CD4-positive, alpha-beta T cell treated with Interleukin-15 for 4 hours (primary cell): ENCODE data around the gene TRIM58.

Experiments used
- DNase-seq: peaks from one replicate; pipeline ENCODE4 v3.0.0-alpha.2; 2020; ENCODE audit warnings: low spot score

TRIM58 gene

DNA sequence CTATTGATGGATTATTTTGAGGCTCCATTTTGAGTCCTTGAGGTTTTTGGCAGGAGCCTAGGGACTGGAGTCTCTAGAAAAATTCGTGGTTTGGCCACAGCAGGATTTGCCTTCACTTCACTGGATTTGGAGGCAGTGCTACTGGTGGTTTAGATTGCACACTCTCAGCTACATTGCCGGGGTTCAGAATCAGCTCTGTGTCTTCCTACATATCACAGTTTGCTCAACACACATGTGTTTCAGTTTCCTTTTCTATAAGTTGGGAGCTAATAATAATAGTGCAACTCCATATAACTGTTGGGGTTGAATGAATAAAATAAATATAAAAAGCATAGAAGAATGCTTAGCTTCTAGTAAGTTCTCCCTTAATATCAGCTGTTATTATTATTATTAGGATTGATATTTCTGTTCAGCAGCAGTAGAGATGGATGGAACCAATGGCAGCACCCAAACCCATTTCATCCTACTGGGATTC is 38.2 kb downstream of the TRIM58 start, which contains the start of gene OR2W3:
Gene OR2W3, plus strand, starts transcription at position 425 of the 475 bp plus-strand sequence. Its CDS starts 0 bp downstream, at position 425.
- no peak for DNase-seq

DNA sequence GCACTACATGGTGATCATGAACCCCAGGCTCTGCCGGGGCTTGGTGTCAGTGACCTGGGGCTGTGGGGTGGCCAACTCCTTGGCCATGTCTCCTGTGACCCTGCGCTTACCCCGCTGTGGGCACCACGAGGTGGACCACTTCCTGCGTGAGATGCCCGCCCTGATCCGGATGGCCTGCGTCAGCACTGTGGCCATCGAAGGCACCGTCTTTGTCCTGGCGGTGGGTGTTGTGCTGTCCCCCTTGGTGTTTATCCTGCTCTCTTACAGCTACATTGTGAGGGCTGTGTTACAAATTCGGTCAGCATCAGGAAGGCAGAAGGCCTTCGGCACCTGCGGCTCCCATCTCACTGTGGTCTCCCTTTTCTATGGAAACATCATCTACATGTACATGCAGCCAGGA is 39.0 kb downstream of the TRIM58 start:
- DNase-seq = no peak

DNA sequence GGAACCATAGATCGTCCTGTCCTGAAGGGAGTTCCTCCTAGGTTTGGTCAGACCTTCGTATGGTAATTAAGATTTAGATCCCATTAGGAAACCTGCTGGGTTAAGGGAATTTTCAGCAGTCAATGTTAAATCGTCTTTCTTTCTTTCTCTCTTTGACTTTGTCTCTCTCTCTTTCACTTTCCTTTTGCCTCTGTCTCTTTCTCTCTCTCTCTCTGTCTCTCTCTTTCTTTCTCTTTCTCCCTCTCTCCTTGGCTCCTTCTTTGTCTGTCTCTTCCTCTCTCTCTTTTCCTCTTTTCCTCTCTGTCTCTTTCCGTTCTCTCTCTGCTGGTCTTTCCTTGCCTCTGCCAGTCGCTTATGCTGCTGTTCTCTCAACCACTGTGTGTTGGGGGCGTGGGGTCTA is 47.1 kb downstream of the TRIM58 start:
- no peak for DNase-seq

DNA sequence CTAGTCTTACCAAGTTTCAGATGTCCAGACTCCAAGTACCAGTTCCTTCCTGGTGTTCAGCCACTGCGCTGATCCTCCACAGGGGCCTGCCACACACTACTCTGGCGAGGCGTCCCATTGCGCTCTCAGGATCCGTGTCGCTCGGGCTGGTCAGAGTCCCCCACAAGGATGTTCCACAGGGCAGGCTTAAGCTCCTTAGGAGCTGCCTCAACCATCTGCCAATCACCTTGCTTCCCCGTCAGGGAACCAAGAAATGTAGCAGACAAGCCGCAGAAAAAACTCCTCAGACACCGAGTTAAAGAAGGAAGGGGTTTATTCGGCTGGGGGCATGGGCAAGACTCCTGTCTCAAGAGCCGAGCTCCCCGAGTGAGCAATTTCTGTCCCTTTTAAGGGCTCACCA is 48.2 kb downstream of the TRIM58 start:
- no peak for DNase-seq

DNA sequence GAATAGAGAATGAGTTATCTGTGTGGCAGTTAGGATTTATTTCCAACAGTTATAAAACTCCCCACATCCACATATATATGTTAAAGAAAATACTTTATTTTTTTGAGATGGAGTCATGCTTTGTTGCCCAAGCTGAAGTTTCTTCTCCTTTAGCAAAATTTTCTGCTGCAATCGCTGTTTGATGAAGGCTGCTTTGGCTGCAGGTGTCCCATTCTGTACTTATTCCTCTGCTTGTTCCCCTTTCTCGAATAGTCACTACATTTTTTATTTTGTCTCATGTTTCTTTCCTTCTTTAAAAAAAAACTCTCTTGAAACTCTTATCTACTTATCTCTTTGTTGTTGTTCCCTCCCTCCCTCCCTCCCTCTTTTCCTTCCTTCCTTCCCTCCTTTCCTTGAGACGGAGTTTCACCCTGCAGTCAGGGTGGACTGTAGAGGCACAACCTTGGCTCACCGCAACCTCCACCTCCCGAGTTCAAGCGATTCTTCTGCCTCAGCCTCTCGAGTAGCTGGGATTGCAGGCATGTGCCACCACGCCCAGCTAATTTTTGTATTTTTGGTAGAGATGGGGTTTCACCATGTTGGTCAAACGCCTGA is 49.0 kb downstream of the TRIM58 start:
- DNase-seq = no peak

DNA sequence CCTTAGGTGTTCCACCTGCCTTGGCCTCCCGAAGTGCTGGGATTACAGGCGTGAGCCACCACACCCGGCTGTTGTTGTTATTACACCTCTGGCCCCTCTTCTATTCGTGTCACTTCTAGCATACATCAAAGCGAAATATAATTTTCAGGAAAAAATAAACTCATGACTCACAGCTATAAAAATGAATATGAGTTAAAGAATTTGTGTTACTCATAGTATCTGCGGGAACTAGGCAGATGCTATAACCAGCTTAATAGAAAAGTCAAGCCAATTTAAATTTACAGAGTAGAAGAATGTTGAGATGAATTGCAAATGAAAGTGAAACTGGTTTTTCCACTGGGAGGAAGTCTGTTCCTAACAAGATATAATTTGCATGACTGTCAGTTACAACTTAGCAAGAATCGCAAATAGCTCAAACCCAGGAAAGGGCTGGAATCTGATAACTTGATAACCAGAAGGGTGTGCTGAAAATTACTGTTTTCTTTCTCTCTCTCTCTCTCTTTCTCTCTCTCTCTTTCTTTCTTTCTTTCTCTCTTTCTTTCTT is 49.6 kb downstream of the TRIM58 start:
- DNase-seq = peak; percentile 9

DNA sequence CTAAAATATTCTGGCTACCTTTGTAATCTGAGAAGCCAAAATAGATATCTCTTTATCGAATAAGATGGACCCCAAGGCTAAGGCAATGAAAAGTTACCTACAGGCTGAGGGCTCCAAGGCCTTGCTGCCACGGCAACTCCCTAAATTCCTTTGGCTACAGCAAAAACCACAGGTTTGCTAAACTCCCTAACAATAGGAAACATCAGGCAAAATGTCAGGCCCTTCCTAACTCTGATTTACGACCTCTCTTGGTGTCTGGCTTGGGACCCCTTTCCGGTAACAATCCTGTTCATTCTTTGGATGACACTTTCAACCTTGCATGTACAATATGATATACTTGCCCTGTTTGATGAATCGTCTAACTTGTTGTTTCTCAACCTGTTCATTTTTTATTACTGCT is 51.8 kb downstream of the TRIM58 start:
- DNase-seq = no peak

DNA sequence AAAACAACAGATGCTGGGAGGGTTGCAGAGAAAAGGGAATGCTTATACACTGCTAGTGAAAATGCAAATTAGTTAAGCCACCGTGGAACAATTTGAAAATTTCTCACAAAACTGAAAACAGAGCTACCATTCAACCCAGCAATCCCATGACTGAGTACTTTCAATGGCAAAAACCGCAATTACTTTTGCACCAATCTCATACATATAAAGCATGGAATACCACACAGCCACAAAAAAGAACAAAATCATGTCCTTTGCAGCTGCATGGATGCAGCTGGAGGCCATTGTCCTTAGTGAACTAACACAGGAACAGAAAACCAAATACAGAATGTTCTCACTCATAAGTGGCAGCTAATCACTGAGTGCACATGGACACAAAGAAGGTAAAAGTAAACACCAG is 56.8 kb downstream of the TRIM58 start:
- DNase-seq = no peak

DNA sequence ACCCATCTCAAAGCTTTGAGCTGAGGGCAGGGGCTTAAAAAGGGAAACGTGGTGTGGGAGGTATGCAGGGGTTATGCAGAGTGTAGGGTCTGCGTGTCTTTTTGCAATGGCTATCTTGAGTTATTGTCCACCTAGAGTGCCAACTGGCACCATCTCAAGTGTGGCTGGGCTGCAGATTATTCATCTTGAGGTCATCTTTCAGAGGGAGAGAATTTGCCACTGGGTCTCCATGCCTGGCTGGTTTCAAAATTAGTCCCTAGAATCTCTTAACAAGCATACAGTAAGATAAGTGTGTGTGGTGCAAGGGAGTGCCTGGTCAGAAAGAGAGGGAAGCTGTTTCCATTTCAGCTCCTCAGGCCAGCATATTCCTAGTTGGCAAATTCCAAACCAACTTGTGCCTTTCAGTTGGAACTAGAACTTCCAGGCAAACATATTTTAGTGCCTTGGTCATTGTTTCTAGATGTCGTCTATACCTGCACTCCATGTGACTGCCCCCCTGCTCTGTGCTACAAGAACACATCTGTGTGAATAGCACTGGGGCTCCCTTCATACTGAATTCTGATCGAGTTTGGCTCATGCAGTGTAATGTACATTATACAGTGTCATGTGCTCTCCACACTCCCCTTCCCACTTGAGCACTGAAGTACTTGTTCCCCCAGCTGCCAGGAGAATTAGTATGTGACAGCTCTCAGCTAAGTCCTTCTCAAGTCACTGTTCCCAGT is 58.1 kb downstream of the TRIM58 start:
- DNase-seq = no peak

DNA sequence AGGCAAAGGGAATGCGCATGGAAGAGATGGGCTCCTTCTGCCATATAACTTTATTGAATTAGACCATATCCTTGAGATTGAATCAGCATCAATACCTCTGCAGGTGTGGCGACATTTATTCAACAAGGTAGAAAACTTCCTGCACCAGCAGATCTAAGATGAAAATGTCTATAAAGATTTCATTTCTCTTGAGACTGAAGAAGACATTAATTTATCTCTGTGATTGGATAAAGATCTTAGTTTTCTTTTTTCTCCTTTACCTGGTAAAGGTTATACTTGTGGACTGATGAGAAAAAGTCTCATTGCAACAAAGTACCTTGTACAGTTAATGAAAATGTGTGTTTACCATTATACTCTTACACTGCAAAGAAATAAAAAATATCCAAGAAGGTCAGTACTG is 63.0 kb downstream of the TRIM58 start, which contains the start of gene OR2T8:
Gene OR2T8, plus strand, starts transcription at position 301 of the 400 bp plus-strand sequence. CDS start 766 bp downstream, outside the sequence.
- DNase-seq = no peak

DNA sequence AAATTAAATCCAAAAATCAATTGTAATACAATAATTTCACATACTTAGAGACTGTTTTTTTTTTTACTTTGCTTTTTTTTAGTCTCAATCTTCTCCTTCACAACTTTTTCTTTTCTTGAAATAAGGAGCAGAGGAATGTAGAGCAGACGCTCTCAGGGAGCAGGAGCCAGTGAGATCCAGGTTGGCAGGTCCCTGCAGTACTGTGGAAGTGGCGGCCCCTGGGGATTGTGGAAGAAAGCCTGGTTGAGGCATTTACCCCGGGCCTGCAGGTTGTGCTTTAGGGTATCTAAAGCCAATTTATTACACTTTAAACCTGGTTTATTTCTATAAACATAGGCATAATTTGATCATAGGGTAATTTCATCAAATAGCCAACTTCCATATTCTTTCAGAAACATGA is 67.0 kb downstream of the TRIM58 start:
- no peak for DNase-seq

DNA sequence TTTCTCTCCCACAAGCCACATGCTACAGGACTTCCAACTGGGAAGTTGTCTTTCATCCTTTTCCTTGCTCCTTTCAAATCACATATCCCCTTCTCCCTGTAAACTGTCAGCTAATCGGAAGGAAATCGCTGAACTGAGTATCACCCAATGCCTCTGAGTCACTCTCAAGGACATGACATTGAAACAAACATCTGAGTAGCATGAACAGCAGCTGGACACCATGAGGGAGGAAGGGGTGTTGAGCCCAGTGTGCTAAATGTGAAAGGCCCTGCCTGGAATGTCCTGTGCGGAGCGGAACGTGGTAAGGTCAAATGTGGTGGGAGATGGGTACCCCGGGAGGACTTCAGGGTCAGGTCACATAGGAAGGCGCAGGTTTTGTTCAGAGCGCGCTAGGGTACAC is 67.9 kb downstream of the TRIM58 start, which contains the start of gene OR2AJ1:
Gene OR2AJ1, plus strand, starts transcription at position 22 of the 400 bp plus-strand sequence. CDS start 8,880 bp downstream, outside the sequence.
- DNase-seq = no peak
